ENCODE data around the gene KLF12. TPM values are rescaled to one million over a fixed set of nuclear protein-coding genes. Genes with fewer than 3 reads are reported as not detected.

The KLF12 gene
- 8.2 and 14.0 TPM in 2 replicates for total RNA-seq

GRCh38 chr13:74134221-74134776, at the start of gene KLF12:
KLF12 (minus strand) TSS chr13:74134404.
- peak; percentile 79 for DNase-seq (ENCODE audit: low read depth)

- DNase-seq (ENCODE audit: low read depth) = no peak
These were observed 48.3 kb upstream of the KLF12 start for GRCh38 chr13:74182491-74182890.

- no peak for DNase-seq (ENCODE audit: low read depth)
These were observed 40.6 kb upstream of the KLF12 start for GRCh38 chr13:74174810-74175209.

- no peak for DNase-seq (ENCODE audit: low read depth)
These were observed 39.6 kb upstream of the KLF12 start for GRCh38 chr13:74173822-74174221.

GRCh38 chr13:74171641-74172040, 37.4 kb upstream of the KLF12 start:
- no peak for DNase-seq (ENCODE audit: low read depth)

- no peak for DNase-seq (ENCODE audit: low read depth)
These were observed 35.5 kb upstream of the KLF12 start for GRCh38 chr13:74169676-74170075.

- peak; percentile 25 for DNase-seq (ENCODE audit: low read depth)
These were observed 34.1 kb upstream of the KLF12 start for GRCh38 chr13:74168263-74168675.

GRCh38 chr13:74166261-74167004, 32.2 kb upstream of the KLF12 start:
- DNase-seq (ENCODE audit: low read depth) = no peak

- DNase-seq (ENCODE audit: low read depth) = no peak
These were observed 28.6 kb upstream of the KLF12 start for GRCh38 chr13:74162782-74163181.

GRCh38 chr13:74162135-74162534, 27.9 kb upstream of the KLF12 start:
- no peak for DNase-seq (ENCODE audit: low read depth)

- no peak for DNase-seq (ENCODE audit: low read depth)
These were observed 24.6 kb upstream of the KLF12 start for GRCh38 chr13:74158571-74159352.

- DNase-seq (ENCODE audit: low read depth) = peak; percentile 36
These were observed 23.8 kb upstream of the KLF12 start for GRCh38 chr13:74158028-74158427.

- no peak for DNase-seq (ENCODE audit: low read depth)
These were observed 20.8 kb upstream of the KLF12 start for GRCh38 chr13:74154981-74155380.

GRCh38 chr13:74153316-74153715, 19.1 kb upstream of the KLF12 start:
- no peak for DNase-seq (ENCODE audit: low read depth)

- DNase-seq (ENCODE audit: low read depth) = no peak
These were observed 17.7 kb upstream of the KLF12 start for GRCh38 chr13:74151859-74152258.

GRCh38 chr13:74148352-74148751, 14.1 kb upstream of the KLF12 start:
- no peak for DNase-seq (ENCODE audit: low read depth)

- DNase-seq (ENCODE audit: low read depth) = no peak
These were observed 11.2 kb upstream of the KLF12 start for GRCh38 chr13:74145249-74145975.

- no peak for DNase-seq (ENCODE audit: low read depth)
These were observed 10.1 kb upstream of the KLF12 start for GRCh38 chr13:74144269-74144668.

GRCh38 chr13:74142257-74142656, 8.1 kb upstream of the KLF12 start:
- no peak for DNase-seq (ENCODE audit: low read depth)

GRCh38 chr13:74138241-74138640, 4.0 kb upstream of the KLF12 start:
- DNase-seq (ENCODE audit: low read depth) = no peak

GRCh38 chr13:74136084-74136658, 2.0 kb upstream of the KLF12 start:
- DNase-seq (ENCODE audit: low read depth) = peak; percentile 26
